Cerebellar cortex (tissue), 1 donor: ENCODE results near the gene CACNA1C.
"Not testable (repeated sequence)": the region's sequence is repeated elsewhere in the genome, so short reads cannot be mapped to it uniquely, and the experiment has no call there.

Source experiments
- DNase-seq: peaks from one replicate; pipeline ENCODE4 v3.0.0-alpha.2; 2015; ENCODE audit warnings: low spot score

The CACNA1C gene

DNA sequence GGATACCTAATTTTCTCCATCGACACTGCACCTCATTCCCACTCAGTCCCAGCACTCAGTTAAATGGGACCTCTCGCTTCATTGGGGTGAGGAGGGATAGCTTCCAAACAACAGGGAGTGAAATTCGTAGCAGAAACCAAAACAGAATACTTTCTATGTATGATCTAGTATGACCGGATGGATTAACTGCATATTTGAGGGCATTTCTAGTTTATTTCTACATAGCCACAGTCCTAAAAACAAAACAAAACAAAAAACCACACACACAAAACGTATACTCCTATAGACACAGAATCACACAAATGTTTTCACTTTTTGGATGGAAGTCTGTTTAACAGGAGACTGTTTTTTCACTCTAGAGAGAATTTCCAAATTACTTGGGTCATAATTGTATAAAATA, 434.5 kb downstream of the CACNA1C start:
- DNase-seq, result no peak

- no peak for DNase-seq
These were observed 435.3 kb downstream of the CACNA1C start for GRCh38 chr12:2488131-2488530.

DNA sequence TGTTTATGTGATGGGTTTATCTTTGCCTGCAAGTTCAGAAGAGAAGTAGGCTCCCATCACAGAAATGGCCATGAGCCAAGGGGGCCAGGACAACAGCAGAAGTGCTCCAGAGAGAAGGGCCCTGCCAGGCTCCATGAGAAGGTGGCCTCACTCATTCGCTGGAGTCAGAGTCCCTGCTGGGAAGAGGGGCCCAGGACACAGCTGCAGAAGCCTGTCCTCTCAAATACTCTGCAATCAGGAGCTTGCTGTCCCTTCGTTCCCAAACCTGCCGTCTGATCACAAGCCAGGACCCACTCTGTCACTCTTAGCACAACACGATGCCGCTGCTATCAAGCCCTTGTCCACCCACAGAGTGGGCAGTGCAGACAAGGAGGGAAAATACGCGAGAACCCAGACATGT, 435.8 kb downstream of the CACNA1C start:
- no peak for DNase-seq

GRCh38 chr12:2489275-2489674, 436.5 kb downstream of the CACNA1C start:
- DNase-seq, result peak; percentile 96

DNA sequence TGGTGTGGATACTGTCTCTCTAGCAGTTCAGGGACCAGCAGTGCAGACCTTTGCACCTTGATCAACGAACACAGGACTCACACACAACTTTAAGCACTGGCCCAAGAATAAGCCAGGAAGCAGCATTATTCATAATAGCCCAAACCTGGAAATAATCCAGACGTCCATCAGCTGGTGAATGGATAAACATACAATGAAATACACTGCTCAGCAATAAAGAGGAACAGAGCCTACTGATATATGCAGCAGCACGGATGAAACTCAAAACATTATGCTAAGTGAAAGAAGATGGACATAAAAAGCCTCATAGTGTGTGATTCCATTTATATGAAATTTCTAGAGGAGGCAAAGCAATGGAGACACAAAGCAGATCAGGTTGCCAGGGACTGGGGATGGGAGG, 438.0 kb downstream of the CACNA1C start:
- DNase-seq, result no peak

GRCh38 chr12:2491349-2491748, 438.6 kb downstream of the CACNA1C start:
- DNase-seq, result not testable (repeated sequence)

GRCh38 chr12:2492236-2492635, 439.4 kb downstream of the CACNA1C start:
- no peak for DNase-seq

DNA sequence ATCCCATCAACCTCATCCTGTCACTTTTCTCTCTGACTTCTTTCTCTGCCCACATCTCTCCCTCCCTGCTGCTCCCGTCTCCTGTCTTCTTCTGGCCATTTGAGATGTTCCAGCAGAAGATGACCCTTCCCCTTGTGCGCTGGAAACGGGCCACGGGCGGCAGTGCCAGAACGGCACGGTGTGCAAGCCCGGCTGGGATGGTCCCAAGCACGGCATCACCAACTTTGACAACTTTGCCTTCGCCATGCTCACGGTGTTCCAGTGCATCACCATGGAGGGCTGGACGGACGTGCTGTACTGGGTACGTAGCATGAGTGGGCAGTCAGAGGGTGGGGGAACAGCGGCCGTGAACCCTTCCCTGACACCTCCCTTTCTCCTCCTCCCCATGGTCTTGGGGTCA, 440.3 kb downstream of the CACNA1C start:
- no peak for DNase-seq

- DNase-seq, result no peak
These were observed 441.9 kb downstream of the CACNA1C start for GRCh38 chr12:2494486-2495192.

- no peak for DNase-seq
These were observed 442.8 kb downstream of the CACNA1C start for GRCh38 chr12:2495417-2496112.

GRCh38 chr12:2498964-2499500, 446.2 kb downstream of the CACNA1C start:
- DNase-seq, result peak; percentile 92

DNA sequence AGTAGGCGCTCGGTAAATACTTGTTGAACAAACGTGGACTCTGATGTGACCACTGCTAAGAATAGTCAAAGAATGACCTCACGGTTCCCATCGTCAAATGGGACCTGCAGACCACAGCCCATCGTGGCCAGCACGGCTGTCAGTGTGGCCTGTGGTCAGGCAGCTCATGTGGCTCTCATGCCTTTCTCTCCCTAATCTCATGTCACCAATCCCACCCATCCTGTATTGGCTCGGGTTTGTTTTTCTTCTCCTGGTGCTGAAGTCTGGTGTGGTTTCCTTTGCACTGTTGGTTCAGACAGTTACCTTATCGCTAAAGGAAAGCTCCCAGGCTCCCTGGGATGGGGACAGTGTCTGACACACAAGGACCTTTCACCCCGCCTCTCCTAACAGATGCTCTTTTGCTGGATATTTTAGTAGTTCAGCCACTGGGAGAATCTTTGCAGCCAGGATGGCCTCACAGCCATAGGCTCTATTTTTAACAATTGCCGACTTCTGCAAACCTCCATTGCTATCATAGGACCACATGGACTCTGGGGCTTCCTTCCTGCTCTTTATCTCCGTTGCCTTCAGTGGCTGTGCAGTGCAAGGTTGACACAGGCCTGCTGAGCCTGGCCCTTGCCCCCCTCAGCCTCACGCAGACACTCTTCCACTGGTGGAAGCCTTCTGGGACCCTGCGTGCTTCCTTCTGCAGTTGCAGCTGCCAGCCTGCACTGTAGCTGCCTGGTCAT, 448.8 kb downstream of the CACNA1C start:
- DNase-seq, result no peak

GRCh38 chr12:2503036-2503435, 450.2 kb downstream of the CACNA1C start:
- DNase-seq, result no peak

- DNase-seq, result no peak
These were observed 451.0 kb downstream of the CACNA1C start for GRCh38 chr12:2503762-2504161.

DNA sequence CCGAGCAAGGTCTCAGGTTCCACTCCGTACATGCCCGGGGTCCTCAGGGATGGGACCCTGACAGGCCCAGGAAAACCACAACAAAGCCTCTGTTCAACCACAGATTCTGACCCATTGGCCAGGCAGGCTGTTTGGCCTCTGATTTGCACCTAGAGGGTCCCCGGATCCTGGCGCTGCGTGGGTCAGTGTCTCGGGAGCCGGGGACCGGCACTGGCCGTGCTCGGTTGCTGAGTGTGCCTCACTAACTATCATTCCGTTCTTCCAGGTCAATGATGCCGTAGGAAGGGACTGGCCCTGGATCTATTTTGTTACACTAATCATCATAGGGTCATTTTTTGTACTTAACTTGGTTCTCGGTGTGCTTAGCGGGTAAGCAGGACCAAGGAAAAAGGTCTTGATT, 451.8 kb downstream of the CACNA1C start:
- no peak for DNase-seq

GRCh38 chr12:2507814-2508213, 455.0 kb downstream of the CACNA1C start:
- peak; percentile 36 for DNase-seq

DNA sequence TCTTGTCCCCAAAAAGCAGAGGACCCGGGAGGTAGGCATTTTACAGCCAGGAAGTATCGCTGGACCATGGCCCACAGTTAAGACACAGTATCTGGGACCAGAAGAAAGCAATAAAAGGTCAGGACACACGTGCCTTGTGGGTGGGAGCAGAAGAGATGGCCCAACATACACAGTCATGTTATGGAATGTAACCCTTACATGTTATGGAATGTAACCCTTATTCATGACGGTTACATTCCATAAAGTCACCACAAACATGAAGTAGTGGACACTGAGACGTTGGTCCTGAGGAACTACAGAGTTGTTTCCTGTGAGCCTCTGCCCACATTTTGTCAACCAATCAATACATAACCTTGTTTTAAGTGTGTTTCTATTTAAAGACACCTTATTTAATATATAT, 456.4 kb downstream of the CACNA1C start:
- DNase-seq, result no peak

DNA sequence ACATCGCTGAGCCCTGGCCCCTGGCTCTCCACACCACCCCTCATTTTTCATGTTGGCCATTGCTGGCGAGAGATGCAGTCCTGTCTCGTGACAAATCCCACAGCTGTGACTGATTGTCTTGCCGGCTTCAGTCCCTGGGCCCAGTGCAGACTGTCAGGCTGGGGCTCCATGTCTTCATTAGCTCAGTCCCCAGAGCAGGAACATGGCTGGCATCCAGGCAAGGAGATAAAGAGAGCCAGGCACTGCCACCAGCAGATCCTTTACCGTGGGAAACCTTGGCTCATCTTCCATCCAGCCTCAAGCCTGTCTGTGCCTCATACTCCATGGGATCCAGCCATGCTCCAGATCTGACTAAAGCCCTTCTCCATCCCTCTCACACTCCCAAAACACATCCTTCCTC, 457.3 kb downstream of the CACNA1C start:
- peak; percentile 34 for DNase-seq

GRCh38 chr12:2513141-2514037, 460.6 kb downstream of the CACNA1C start:
- no peak for DNase-seq

GRCh38 chr12:2514038-2514340, 461.2 kb downstream of the CACNA1C start:
- no peak for DNase-seq

DNA sequence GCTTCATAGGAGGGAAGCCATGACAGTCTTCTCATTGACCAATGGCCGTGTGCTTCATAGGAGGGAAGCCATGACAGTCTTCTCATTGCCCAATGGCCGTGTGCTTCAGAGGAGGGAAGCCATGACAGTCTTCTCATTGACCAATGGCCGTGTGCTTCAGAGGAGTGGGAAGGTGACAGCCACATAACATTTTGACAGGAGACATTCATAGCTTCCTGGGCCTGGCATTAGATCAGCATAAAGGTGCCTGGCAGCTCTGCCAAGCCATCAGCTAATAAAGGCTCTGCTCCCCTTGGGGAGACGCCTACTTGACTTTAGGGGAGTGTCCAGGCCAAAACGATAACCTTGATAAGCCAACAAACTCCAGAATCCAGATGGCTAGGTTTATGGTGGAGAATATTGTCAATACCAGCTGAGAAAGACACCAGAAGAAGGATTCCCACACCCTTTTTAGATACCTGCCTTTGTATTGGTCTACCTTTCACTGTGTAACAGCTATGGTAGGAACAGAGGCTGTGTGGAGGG, 468.0 kb downstream of the CACNA1C start:
- DNase-seq, result no peak

GRCh38 chr12:2523317-2523716, 470.5 kb downstream of the CACNA1C start:
- DNase-seq, result no peak
